Right atrium auricular region (tissue), 2 donors: ENCODE measurements around the gene RAB1B. TPM values are rescaled to one million over a fixed set of nuclear protein-coding genes. Genes with fewer than 3 reads are reported as not detected.

Experiments
- DNase-seq: peaks from one replicate; pipeline ENCODE4 v3.0.0-alpha.2; 2019; ENCODE audit warnings: low spot score
- H3K27ac ChIP-seq, 2 donors: fragments of 200-600 bp; sonication (generic); 1 replicate in 1 of 2; 2 replicates in 1 of 2; pipeline ENCODE4 v1.5.1; 2016 to 2019
- H3K27me3 ChIP-seq, 2 donors: fragments of 200-600 bp; sonication (generic); one replicate each; pipeline versions ENCODE4 v1.5.1 to v1.6.0; 2017 to 2019
- H3K36me3 ChIP-seq: fragments of 200-600 bp; sonication (generic); one replicate; pipeline ENCODE4 v1.5.1; 2016
- H3K4me1 ChIP-seq, 2 donors: fragments of 200-600 bp; sonication (generic); one replicate each; pipeline versions ENCODE4 v1.5.1 to v1.6.0; 2017 to 2019
- H3K4me3 ChIP-seq, 2 donors: fragments of 200-600 bp; sonication (generic); 1 replicate in 1 of 2; 2 replicates in 1 of 2; pipeline ENCODE4 v1.5.1; 2017 to 2019; ENCODE audit warnings: mild to moderate bottlenecking in 1 of 2, moderate library complexity in 1 of 2
- H3K9me3 ChIP-seq, 2 donors: fragments of 200-600 bp; sonication (generic); one replicate each; pipeline ENCODE4 v1.5.1; 2019
- total RNA-seq, 2 donors: library from RNA; depleted of rRNA; stranded (reverse); fragments of >200 nt; gene quantifications; one replicate each; pipeline ENCODE4 v1.1.0, GENCODE V29; 2016
- TF ChIP-seq, protein P1 (sequence below), 2 donors: fragments of 200-600 bp; sonication (generic); IDR thresholded peaks; one replicate each; pipeline ENCODE4 v1.5.1; 2019; ENCODE audit warnings: antibody characterized with exemption in 2 of 2

RAB1B gene
- total RNA-seq, 2 donors from 2014 or later = 95.6 to 115 TPM

DNA sequence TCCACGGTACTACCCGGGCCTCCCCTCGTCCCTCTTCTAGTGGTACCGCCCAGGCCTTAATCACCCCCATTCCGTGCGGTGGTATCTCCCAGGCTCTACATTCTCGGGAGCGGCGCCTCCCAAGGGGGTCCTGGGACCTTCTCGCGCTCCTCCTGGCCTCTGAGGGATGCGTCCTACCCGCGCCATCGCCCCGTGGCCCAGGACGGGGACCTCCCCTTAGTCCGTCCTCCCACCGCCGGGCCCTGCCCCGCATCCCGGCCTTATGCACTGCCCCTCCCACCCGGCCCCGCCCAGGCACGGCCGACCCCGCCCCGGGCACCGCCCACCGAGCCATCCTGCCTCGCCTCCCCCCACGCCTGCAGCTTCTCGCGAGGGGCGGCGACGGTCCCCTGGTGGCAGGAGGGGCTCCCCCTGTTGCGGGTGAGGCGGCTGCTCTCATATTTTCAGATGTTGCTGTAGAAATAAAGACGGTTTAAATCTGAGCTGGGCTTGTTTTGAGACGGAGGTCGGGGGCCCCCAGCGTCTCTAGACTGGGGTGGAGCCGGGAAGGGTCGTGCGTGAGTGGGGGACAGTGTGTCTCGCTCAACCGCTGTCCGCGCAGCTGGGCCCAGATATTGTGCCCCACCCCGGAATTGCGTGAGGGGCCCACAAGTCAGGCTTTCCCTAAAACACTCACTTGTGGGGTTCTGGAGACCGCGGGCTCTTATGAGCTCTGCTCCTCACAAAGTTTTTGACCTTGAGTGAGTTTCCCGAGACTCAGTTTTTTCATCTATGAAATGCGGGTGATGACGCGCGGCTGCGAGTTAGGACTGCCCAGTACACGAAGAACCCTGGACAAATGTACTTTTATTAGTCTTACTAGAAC is 828 bp upstream of the RAB1B start:
- peaks cover 19% of the 10 kb centered on the region for H3K36me3 ChIP-seq

DNA sequence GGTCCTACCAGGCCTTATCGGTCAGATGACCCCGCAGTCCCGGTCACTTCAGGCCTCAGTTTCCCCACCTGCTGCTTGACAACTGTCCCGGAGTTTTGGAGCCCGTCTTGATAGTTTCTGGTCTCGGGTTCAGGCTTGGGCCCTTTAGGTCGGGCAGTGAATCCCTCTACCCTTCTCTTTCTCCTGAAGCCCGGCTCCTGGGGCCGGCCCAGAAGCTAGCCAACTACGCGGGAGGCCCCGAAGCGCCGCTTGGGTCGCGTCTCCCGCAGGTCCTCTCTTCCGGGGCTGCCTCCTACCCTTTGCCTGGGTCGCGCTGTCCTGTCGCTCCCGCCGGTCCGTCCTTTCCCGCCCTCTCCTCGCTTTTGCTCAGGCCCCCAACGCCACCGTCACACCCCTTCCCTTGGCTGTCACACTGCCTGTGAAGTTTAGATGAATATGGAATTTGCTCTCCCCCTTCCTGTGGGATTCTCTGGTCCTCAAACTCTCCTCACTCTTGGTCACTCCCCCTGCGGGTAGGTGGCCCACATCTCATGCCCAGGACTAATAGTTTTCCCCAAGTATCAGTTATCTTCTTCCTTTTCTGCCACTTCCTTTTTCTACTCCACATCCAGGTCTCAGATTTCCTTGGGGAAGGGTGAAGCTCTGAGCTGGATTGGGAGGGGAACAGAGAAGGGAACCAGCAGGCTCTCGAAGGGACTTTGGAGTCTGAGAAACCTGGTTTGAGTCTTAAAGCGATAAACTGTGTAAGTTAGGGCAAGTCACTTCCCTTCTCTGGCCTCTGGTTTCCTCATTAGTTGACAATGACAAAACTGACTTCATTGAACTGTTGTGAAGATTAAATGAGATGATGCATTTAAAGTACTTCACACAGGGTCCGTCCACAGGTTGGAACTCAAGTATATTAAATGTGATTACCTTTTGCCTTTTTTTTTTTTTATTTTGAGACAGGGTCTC is 790 bp downstream of the RAB1B start:
- Histone ChIP-seq H3K9me3 (no peaks in the 10 kb centered on the region), H3K27me3 (no peaks in the 10 kb centered on the region), H3K27ac (peak overlapping the region; percentile 92 to 97), H3K36me3 (peaks cover 26% of the 10 kb centered on the region), H3K4me3 (peak overlapping the region; percentile 81 to 85), H3K4me1 (peaks cover 0 to 30% of the 10 kb centered on the region in 2 donors)
- TF ChIP-seq, protein P1, sequence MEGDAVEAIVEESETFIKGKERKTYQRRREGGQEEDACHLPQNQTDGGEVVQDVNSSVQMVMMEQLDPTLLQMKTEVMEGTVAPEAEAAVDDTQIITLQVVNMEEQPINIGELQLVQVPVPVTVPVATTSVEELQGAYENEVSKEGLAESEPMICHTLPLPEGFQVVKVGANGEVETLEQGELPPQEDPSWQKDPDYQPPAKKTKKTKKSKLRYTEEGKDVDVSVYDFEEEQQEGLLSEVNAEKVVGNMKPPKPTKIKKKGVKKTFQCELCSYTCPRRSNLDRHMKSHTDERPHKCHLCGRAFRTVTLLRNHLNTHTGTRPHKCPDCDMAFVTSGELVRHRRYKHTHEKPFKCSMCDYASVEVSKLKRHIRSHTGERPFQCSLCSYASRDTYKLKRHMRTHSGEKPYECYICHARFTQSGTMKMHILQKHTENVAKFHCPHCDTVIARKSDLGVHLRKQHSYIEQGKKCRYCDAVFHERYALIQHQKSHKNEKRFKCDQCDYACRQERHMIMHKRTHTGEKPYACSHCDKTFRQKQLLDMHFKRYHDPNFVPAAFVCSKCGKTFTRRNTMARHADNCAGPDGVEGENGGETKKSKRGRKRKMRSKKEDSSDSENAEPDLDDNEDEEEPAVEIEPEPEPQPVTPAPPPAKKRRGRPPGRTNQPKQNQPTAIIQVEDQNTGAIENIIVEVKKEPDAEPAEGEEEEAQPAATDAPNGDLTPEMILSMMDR (IDR thresholded peaks at IDR 0.05) = peak in 1 of 2 donors; percentile 10
- DNase-seq = no peak

More for the DNA sequence above, 828 bp upstream of the RAB1B start:
- TF ChIP-seq, protein P1 (IDR thresholded peaks at IDR 0.05) = peak in 1 of 2 donors; percentile 31
- DNase-seq = peak; percentile 91
- Histone ChIP-seq H3K4me3 (peak overlapping the region; percentile 81 to 85), H3K27ac (peak overlapping the region; percentile 92 to 97), H3K4me1 (peaks cover 0 to 30% of the 10 kb centered on the region in 2 donors), H3K27me3 (no peaks in the 10 kb centered on the region), H3K9me3 (no peaks in the 10 kb centered on the region)

DNA sequence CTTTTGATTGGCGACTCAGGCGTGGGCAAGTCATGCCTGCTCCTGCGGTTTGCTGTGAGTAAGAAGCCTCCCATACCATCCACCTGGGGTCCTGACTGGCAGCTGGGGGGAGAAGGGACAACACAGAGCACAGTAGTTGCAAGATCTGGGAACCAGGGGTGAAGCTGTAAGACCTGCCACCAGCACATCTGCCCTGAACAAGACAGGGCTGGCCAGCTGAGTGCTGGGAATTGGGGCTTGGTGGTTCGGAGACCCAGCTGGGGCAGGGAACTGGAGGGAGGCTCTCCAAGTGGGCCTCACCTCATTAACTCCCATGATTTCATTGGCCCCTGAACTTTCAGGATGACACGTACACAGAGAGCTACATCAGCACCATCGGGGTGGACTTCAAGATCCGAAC is 3.4 kb downstream of the RAB1B start:
- TF ChIP-seq, protein P1 (IDR thresholded peaks at IDR 0.05) = no peak
- no peaks in the 10 kb centered on the region for H3K27me3 ChIP-seq
- DNase-seq = no peak
- no peaks in the 10 kb centered on the region for H3K9me3 ChIP-seq
- no peak overlapping the region for H3K4me3 ChIP-seq
- H3K36me3 ChIP-seq = peaks cover 49% of the 10 kb centered on the region
- no peak overlapping the region for H3K27ac ChIP-seq
- peaks cover 0 to 26% of the 10 kb centered on the region in 2 donors for H3K4me1 ChIP-seq

- Histone ChIP-seq H3K27ac (no peak overlapping the region), H3K36me3 (peaks cover 49% of the 10 kb centered on the region)
Measured at GRCh38 chr11:66272596-66272995, 4.2 kb downstream of the RAB1B start.

GRCh38 chr11:66274219-66274618 is 5.8 kb downstream of the RAB1B start:
- Histone ChIP-seq H3K36me3 (peaks cover 49% of the 10 kb centered on the region), H3K27me3 (no peaks in the 10 kb centered on the region), H3K4me1 (peaks cover 0 to 37% of the 10 kb centered on the region in 2 donors), H3K9me3 (no peaks in the 10 kb centered on the region), H3K4me3 (no peak overlapping the region), H3K27ac (no peak overlapping the region)
- no peak for DNase-seq
- TF ChIP-seq, protein P1 (IDR thresholded peaks at IDR 0.05) = no peak

More at GRCh38 chr11:66272596-66272995, 4.2 kb downstream of the RAB1B start:
- no peak for DNase-seq
- TF ChIP-seq, protein P1 (IDR thresholded peaks at IDR 0.05) = no peak
- Histone ChIP-seq H3K9me3 (no peaks in the 10 kb centered on the region), H3K27me3 (no peaks in the 10 kb centered on the region), H3K4me1 (peaks cover 0 to 27% of the 10 kb centered on the region in 2 donors), H3K4me3 (no peak overlapping the region)
